Medulla oblongata (tissue), 1 donor: ENCODE results near the gene CDC6.
"Not testable (repeated sequence)": the region's sequence is repeated elsewhere in the genome, so short reads cannot be mapped to it uniquely, and the experiment has no call there.

Experiments
- DNase-seq: peaks from one replicate; pipeline ENCODE4 v3.0.0-alpha.2; 2015; ENCODE audit errors: extremely low spot score

Gene CDC6

GRCh38 chr17:40286473-40286872 is 1.2 kb upstream of the CDC6 start:
- no peak for DNase-seq

DNA sequence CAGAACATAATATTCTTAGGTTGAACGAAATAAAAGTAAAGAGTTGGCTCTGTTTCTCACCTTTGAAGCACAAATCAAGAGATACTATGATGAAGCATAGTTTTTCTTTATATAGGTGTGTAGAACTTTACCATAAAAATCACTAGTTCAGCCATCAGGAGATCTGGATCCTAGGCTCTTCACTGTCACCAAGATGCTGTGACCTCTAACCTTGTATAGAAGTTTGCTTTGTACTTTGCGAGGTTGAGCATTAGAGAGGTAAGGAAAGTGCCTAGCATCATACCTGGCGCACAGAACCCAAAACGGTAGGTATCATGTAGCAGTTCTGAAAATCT is 553 bp upstream of the CDC6 start:
- DNase-seq: no peak

DNA sequence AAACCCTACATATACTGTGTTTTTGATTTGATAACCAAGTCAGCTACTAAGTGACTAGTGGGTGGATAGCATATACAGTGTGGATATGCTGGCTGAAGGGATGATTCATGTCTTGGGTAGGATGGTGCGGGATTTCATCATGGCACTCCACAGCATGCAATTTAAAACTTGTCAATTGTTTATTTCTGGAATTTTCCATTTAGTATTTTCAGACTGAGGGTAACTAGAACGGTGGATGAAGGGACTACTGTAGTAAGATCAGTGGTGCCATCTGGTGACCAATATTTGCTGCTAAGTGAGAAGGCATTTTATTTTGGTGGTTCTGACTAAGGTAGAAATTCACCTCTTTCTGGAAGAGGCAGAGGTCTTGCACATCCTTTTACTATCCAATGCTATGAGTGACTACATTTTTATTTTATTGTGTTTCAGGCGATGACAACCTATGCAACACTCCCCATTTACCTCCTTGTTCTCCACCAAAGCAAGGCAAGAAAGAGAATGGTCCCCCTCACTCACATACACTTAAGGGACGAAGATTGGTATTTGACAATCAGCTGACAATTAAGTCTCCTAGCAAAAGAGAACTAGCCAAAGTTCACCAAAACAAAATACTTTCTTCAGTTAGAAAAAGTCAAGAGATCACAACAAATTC is 3.1 kb downstream of the CDC6 start:
- peak; percentile 75 for DNase-seq

DNA sequence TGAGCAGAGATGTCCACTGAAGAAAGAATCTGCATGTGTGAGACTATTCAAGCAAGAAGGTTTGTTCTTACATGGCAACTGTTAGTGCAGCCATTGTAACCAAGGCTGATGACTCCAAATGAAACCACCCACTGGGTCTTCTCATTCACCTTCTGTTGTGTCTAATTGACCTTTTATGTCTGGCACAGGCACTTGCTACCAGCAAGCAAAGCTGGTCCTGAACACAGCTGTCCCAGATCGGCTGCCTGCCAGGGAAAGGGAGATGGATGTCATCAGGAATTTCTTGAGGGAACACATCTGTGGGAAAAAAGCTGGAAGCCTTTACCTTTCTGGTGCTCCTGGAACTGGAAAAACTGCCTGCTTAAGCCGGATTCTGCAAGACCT is 3.6 kb downstream of the CDC6 start:
- DNase-seq: no peak

- DNase-seq: no peak
These were observed 5.7 kb downstream of the CDC6 start for GRCh38 chr17:40293363-40293762.

- no peak for DNase-seq
These were observed 8.1 kb downstream of the CDC6 start for GRCh38 chr17:40295488-40296436.

DNA sequence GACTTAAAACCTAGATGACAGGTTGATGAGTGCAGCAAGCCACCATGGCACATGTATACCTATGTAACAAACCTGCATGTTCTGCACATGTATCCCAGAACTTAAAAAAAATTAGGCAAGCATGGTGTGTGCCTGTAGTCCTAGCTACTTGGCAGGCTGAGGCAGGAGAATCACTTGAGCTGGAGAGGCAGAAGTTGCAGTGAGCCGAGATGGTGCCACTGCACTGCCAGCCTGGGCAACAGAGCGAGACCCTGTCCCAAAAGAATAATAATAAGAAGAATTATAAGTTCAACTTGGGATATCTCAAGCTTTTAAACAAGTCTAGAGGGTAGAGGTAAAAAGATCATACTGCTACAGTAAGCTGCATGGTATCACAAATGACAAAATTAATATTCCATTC is 9.8 kb downstream of the CDC6 start:
- DNase-seq: no peak

- DNase-seq: no peak
These were observed 11.0 kb downstream of the CDC6 start for GRCh38 chr17:40298726-40299125.

- not testable (repeated sequence) for DNase-seq
These were observed 11.6 kb downstream of the CDC6 start for GRCh38 chr17:40299159-40299757.

DNA sequence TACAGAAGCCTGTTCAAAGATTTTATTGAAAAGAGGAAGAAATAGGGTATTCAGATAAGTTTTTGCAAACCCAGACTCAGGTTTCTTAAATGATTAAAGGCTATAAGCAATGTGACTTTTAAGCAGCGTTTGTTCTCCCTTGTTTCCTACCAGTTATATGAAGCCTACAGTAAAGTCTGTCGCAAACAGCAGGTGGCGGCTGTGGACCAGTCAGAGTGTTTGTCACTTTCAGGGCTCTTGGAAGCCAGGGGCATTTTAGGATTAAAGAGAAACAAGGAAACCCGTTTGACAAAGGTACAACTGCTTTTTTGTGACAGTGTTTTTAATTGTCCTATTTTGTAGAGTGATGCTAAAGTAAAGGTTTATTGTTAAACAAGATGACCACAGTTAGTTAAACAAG is 13.6 kb downstream of the CDC6 start:
- no peak for DNase-seq

GRCh38 chr17:40303009-40303657 is 15.5 kb downstream of the CDC6 start:
- DNase-seq: peak; percentile 86

DNA sequence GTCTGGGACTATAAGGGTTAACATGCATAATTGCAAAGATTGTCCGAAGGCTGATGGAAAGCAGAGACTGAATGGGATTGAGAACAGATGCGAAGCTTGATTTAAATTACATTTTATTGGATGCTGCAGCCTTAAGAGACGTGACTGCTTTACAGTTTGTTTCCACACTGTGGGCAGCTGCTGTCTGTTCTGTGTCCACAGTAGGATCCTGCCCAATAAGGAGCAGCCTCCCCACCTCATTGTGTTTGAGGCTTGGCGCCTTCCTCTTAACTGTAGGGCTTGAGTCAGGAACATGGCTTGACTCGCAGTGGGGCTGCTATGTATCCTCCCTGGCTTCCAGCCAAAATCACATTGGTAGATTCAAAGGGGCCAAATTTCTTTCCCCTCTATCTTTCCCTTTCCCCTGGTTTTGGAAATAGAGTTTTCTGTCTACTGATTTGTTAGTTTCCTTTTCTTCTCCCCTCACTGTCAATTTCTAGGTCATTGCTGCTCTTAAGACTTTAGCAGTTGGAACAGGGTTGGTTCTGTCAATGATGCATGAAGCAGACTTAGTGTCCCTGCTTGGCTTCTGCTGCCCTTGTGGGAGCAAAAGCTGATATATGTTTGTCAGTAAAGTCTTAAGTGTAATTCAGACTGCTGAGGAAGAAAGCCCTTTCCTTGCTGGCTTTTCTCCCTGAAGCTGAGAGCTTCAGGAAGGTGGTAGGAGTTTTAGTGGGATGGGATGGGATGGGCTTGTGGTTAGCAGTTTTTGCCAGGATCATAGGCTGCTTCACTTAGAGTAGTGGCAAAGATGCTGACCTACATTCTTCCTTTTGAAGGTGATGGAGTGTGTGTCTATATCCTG is 16.3 kb downstream of the CDC6 start:
- DNase-seq: no peak

- DNase-seq: not testable (repeated sequence)
These were observed 16.8 kb downstream of the CDC6 start for GRCh38 chr17:40304552-40304863.

- not testable (repeated sequence) for DNase-seq
These were observed 17.2 kb downstream of the CDC6 start for GRCh38 chr17:40304866-40305265.

- DNase-seq: no peak
These were observed 18.7 kb downstream of the CDC6 start for GRCh38 chr17:40306395-40306794.

GRCh38 chr17:40307001-40307730 is 19.5 kb downstream of the CDC6 start:
- no peak for DNase-seq

GRCh38 chr17:40307740-40308239 is 20.1 kb downstream of the CDC6 start:
- DNase-seq: no peak

GRCh38 chr17:40309031-40309948 is 21.6 kb downstream of the CDC6 start, which contains the start of gene RARA:
Gene RARA (plus strand): TSS chr17:40309180. CDS start chr17:40331219, 22,039 bp downstream.
- no peak for DNase-seq

DNA sequence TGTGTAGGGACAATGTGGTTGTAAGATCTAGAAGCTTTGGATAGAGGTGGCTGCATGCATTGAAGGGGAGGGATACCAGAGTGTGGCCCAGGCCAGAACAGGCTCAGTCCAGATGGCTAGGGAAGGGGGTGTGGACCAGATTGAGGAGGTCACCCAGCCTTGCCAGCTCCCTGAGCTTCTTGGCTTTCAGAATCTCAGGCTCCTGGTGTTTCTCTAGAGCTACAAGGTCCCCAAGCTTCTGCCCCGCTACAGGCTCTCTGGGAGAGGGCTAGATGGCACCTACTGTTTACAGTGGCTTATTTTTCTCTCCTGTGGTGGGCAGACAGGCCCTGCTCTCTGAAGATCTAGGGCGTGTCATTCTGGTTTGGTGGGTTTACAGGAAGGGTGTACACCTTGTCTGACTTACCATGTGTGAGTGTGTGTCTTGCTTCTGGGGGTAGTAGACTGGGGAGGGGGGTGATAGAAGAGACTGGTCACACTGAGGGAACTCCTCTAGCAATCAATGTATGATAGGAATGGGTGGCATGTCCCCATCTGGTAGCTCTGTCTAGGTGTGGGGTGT is 22.4 kb downstream of the CDC6 start:
- no peak for DNase-seq
